MV-4-11 (cell line): ENCODE data around the gene MIXL1.
"Not testable (repeated sequence)": the region's sequence is repeated elsewhere in the genome, so short reads cannot be mapped to it uniquely, and the experiment has no call there.

Experiments used
- DNase-seq: peaks from one replicate; lab custom pipeline; 2025; lab: John Stamatoyannopoulos, UW

MIXL1 gene

GRCh38 chr1:226223157-226223785, at the start of gene MIXL1:
TSS of gene MIXL1 (plus strand) at chr1:226223664. CDS start at chr1:226223682, 18 bp downstream.
- DNase-seq = no peak

DNA sequence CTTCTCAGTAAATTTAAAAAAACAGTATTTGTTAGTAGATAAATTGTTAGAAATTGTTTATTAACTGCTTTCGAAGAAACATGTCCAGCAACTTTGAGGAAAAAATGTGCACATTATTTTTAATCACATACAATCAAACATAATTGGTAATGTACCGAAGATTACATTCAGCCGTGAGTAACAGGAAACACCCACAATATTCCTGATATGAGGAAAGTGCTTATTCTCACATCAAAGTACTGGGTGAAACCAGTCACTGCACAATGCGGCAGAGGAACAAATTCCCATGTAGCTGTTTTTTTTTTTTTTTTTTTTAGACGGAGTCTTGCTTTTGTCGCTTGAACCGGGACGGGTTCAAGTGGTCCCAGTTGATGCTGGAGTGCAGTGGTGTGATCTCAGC, 46.6 kb upstream of the MIXL1 start:
- DNase-seq = no peak

DNA sequence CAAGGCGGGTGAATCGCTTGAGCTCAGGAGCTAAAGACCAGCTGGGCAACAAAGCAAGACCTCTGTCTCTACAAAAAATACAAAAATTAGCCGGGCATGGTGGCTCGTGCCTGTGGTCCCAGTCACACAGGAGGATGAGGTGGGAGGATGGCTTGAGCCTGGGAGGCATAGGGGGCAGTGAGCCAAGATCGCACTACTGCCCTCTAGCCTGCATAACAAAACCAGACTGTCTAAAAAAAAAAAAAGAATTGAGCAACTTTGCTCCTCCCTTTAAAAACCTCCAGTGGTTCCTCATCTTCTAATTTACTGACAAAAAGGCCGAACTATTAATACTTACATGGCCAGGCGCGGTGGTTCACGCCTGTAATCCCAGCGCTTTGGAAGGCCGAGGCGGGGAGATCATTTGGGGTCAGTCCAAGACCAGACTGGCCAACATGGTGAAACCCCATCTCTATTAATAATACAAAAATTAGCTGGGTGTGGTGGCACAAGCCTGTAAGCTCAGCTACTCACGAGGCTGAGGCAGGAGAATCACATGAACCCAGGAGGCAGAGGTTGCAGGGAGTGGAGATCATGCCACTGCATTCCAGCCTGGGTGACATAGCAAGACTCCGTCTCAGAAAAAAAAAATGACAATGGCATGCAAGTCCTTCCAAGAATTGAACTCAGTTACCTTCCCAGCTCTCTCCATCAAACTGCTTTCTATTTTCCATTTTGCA, 41.3 kb upstream of the MIXL1 start:
- peak; percentile 83 for DNase-seq

- peak; percentile 28 for DNase-seq
Observed at GRCh38 chr1:226185141-226186036, 38.1 kb upstream of the MIXL1 start.

- DNase-seq = peak; percentile 77
Observed at GRCh38 chr1:226186124-226187018, 37.1 kb upstream of the MIXL1 start, which contains the start of gene ACBD3. TSS of gene ACBD3 (minus strand) at chr1:226186741. CDS start at chr1:226186675, 66 bp downstream.

DNA sequence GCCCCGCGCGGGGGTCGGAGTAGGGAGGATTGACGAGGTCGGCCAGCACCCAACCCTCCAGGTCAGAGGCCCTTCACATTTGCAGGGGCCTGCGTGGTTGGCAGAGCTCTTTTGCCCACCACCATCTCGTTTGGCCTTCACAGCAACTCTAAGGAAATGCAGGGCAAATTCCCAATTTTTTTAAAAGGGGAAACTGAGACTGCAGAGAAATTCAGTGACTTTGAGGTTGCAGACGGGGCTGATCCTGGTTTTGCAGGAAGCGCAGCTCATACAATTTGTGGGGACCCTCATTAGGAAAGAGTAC, 36.5 kb upstream of the MIXL1 start:
- no peak for DNase-seq

DNA sequence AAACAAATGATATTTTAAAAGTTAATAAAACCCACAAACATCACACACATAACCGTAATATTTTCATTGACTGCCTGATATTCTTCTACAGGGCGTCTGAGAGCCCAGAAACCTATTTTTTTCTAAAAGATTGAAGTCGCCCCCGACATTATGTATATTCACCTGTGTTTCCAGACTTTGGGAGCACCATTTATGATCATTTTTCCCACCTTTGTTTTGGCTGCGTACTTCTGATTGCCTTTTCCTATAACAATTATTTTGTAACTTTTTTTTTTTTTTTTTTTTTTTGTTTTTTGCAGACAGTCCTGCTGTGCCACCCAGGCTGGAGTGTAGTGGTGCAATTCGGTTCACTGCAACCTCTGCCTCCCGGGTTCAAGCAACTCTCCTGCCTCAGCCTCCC, 36.1 kb upstream of the MIXL1 start:
- no peak for DNase-seq

DNA sequence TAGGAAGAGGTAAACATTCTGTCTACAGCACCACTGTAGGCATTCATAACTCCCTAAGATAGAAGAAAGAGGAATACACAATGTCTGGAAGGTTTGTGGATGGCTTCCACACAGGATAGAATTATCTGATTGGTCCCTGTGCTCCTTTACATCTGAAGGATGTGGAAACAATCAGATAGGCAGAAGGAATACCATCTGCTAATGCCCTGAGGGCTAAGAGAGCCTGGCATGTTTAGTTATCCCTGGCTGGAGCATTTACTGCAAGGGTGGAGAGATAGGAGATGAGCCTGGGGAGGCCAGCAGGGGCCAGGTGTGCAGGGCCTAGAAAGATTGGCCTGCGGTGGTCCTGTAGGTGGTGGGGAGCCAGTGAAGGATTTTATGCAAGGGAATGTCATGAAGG, 28.3 kb upstream of the MIXL1 start:
- DNase-seq = no peak

- DNase-seq = no peak
Observed at GRCh38 chr1:226199971-226200370, 23.5 kb upstream of the MIXL1 start.

DNA sequence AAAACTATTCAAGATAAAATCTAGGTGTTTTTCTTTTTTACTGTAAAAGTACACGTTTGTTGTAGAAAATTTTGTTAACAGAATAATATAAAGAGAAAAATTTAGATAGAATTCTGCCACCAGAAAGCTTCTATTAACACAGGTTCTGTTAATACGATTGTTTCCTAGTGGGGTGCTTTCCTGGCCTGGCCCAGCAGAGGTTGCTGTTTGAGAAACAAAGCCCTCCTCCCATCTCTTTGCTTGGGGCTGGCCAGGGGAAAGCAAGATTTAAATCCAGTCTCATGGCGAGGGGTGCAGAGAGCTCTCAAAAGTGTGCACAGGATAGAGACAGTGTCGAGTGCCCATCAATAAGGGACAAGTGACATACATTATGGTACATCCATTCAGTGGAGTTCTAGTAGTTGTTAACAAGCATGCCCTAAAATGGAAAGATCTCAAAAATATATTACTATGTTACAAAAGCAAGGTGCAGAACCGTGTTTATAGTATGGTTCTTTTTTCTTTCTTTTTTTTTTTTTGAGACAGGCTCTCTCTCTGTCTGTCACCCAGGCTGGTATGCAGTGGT, 22.4 kb upstream of the MIXL1 start:
- DNase-seq = no peak

DNA sequence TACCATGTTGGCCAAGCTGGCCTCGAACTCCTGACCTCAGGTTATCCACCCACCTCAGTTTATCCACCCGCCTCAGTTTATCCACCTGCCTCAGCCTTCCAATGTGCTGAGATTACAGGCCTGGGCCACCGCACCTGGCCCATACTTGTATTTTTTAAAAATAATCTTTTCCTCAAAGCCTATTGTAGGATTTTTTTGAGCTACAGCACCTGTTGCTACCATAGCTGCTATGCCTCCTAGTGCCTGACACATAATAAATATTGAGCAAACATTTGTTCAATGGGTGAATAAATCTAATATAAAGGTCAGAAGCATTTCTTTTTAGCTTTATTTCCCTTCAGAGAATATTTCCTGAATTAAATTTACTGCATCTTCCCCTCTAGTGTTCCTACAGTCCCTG, 21.2 kb upstream of the MIXL1 start:
- no peak for DNase-seq

DNA sequence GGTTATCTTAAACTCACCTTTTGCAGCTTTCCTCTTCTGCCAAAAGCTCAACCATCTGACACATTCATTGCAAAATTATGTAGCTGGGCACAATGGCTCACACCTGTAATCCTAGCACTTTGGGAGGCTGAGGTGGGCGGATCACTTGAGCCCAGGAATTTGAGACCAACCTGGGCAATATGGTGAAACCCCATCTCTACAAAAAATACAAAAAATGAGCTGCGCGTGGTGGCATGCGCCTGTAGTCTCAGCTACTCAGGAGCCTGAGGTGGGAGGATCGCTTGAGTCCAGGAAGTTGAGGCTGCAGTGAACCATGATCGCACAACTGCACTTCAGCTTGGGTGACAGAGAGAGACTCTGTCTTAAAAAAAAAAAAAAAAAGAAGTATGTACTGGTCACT, 20.8 kb upstream of the MIXL1 start:
- DNase-seq = not testable (repeated sequence)

DNA sequence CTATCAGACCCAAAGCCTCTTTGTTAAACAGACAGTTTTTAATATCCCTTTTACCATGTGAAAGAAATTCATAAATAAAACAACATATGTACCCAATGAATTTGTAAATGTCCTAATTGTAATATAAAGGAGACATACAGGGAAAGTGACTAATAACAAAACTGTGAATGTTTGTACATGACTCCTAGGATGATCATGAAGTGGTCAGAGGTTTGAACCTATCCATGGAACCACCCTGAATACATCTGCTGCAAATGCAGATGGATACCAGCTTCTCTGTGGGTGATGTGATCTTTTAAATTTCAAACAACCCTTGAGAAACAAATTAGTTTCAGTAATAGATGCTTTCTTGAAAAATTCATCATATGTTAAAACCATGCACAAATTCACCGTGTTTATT, 20.2 kb upstream of the MIXL1 start:
- DNase-seq = no peak

DNA sequence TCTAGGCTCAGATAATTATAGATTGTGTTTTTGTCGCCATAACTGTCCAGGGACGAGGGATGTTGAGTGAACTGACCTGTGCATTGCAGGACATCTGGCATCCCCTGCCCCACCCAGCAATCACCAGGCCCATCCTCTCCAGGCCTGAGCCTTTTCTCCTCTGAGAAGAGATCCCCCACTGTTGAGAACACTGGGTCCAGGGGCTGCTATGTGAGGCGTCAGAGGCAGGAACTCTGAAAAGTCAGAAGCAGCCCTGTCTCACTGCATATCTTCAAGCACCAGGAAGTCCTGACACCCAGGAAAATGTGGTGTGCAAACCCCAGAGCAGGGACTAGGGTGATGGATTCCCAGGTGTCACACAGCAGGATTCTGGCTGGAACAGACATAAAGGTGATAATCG, 19.8 kb upstream of the MIXL1 start:
- DNase-seq = no peak

GRCh38 chr1:226204198-226204597, 19.3 kb upstream of the MIXL1 start:
- no peak for DNase-seq

GRCh38 chr1:226207048-226207447, 16.4 kb upstream of the MIXL1 start:
- no peak for DNase-seq

DNA sequence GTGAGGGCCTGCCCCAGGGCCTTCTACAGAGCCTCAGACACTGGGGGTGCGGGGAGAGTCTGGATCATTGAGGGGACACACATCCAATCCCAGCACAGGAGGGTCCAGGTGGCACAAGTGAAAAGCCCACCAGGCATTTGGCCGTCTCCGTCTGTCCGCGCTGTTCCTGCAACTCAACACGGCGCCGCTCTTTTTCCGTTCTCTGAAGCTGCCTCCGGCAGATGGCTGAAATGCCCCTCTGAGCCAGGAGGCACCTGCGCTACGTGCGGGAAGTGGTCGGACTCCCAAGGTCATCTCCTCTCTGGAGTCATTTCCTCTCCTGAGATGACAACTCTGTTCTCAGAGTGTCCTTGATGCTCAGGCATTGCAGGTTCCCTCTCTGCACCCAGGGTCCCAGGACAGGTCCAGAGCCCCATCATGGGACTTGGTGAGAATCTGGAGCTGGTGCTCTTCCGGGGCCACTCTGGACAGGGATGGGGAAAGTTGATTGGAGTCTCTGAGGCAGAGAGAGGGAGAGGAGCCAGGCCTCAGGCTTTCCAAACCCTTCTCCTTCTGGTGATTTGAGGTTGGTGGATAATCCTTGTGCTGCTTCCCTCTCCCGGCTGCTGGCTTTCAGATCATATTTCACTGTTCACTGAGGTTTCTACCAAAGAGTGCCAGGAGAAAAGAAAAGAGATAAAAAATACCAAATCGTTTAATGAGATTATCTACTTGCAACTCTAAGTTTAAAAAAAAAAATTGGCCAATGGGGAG, 14.0 kb upstream of the MIXL1 start:
- DNase-seq = no peak

GRCh38 chr1:226210571-226211176, 12.8 kb upstream of the MIXL1 start:
- no peak for DNase-seq

DNA sequence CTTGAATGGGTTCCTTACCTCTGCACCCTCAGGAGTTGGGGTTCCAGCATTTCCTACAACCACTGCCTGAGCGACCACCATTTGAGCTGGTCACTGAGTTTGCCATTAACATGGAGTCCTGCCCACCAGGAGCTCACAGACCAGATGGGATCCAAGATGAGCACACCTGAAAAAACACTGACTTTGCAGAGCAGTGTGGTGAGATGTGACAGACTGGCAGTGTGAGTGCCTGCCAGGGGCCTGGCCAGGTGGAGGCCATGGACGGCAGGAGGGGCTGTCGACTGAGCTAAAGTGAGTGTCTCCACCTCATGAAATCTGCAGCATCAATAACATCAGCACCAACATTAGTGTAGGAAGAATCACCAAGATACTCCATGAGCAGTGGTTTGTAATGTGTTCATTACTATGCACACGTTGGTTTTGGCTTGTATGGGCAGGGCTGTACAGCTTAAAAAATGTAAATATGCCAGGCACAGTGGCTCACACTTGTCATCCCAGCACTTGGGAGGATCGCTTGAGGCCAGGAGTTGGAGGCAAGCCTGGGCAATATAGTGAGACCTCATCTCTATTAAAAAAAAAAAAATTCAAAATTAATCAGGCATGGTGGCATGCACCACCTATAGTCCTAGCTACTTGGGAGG, 12.2 kb upstream of the MIXL1 start:
- DNase-seq = no peak

DNA sequence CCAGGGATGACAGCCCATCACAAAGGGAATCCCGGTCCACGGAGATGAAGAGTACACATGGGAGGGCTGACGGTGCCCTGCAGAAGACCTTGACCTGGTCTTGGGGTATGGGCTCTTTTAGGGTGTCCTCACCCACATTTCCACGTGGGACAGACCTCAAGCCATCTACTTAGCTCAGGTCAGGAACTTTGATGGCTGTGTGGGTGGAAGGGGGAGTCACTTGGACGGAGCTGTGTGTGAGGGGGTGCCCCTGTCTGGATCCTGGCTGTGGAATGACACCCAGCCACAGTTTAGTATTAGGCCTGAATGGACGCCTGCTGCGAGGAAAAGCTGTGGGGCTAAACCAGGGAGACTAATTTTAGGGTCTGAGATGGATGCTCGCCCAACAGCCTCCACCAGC, 10.9 kb upstream of the MIXL1 start:
- no peak for DNase-seq
